ENCODE results near the gene RTKN2.

DNA sequence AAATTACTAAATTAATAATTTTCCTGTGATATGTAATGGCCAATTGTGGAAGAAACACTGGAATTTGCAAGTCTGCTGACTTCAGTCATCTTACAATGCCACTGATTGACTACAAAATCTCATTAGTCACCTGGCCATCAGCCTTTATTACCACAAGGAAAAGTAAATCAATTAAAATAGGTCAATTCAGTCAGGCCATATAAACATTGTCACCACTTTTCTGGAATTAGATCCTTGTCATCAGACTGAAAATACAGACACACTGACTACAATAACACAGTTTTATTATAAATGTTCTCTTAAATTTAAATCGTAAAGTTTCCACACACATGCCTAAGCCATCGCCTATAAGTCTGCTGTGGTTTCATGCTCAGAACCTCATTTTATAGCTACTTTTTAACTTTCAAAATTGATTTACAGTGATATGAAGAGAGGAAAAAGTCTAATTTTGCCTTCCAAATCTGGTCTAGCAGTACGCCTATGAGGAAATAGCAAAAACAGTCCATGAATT, 54.2 kb downstream of the RTKN2 start:
- no peak for TF ChIP-seq POLR2A (IDR thresholded peaks at IDR 0.05)
- TF ChIP-seq POLR2AphosphoS5 (IDR thresholded peaks at IDR 0.05): no peak
- TF ChIP-seq, protein P1, sequence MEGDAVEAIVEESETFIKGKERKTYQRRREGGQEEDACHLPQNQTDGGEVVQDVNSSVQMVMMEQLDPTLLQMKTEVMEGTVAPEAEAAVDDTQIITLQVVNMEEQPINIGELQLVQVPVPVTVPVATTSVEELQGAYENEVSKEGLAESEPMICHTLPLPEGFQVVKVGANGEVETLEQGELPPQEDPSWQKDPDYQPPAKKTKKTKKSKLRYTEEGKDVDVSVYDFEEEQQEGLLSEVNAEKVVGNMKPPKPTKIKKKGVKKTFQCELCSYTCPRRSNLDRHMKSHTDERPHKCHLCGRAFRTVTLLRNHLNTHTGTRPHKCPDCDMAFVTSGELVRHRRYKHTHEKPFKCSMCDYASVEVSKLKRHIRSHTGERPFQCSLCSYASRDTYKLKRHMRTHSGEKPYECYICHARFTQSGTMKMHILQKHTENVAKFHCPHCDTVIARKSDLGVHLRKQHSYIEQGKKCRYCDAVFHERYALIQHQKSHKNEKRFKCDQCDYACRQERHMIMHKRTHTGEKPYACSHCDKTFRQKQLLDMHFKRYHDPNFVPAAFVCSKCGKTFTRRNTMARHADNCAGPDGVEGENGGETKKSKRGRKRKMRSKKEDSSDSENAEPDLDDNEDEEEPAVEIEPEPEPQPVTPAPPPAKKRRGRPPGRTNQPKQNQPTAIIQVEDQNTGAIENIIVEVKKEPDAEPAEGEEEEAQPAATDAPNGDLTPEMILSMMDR (IDR thresholded peaks at IDR 0.05): no peak
- TF ChIP-seq EP300 (IDR thresholded peaks at IDR 0.05): no peak
